ENCODE results near the gene PIF1. TPM values are rescaled to one million over a fixed set of nuclear protein-coding genes. Genes with fewer than 3 reads are reported as not detected.

The PIF1 gene
- total RNA-seq, 4 donors from 2014 or later: 0.42 to 5.9 (median 1.5) TPM

GRCh38 chr15:64859226-64859625 lies 33.8 kb upstream of the PIF1 start:
- no peak for DNase-seq (ENCODE audit: low spot score in 2 of 2)
- no peak overlapping the region for H3K27ac ChIP-seq
- H3K36me3 ChIP-seq: peaks cover 48% of the 10 kb centered on the region
- H3K27me3 ChIP-seq: no peaks in the 10 kb centered on the region
- 90% methylated on average over 2 of the region's 2 CpGs for WGBS
- H3K9me3 ChIP-seq: no peaks in the 10 kb centered on the region
- TF ChIP-seq POLR2A (IDR thresholded peaks at IDR 0.05): no peak
- no peak for TF ChIP-seq CTCF (IDR thresholded peaks at IDR 0.05)
- TF ChIP-seq EP300 (IDR thresholded peaks at IDR 0.05): no peak
- no peak for TF ChIP-seq POLR2AphosphoS5 (IDR thresholded peaks at IDR 0.05)
- peaks cover 44% of the 10 kb centered on the region for H3K4me1 ChIP-seq
- no peak overlapping the region for H3K4me3 ChIP-seq

GRCh38 chr15:64858021-64858575 lies 32.7 kb upstream of the PIF1 start:
- no peak for DNase-seq (ENCODE audit: low spot score in 2 of 2)
- peak overlapping the region; percentile 42 for H3K27ac ChIP-seq
- H3K9me3 ChIP-seq: no peaks in the 10 kb centered on the region
- no peak for TF ChIP-seq CTCF (IDR thresholded peaks at IDR 0.05)
- 48% methylated on average over 4 of the region's 6 CpGs for WGBS
- peaks cover 41% of the 10 kb centered on the region for H3K36me3 ChIP-seq
- no peak overlapping the region for H3K4me3 ChIP-seq
- H3K27me3 ChIP-seq: no peaks in the 10 kb centered on the region
- H3K4me1 ChIP-seq: peaks cover 54% of the 10 kb centered on the region

- peaks cover 54% of the 10 kb centered on the region for H3K4me1 ChIP-seq
- no peaks in the 10 kb centered on the region for H3K27me3 ChIP-seq
- 71% methylated on average over 4 of the region's 4 CpGs for WGBS
- no peak overlapping the region for H3K4me3 ChIP-seq
- peaks cover 38% of the 10 kb centered on the region for H3K36me3 ChIP-seq
- H3K9me3 ChIP-seq: no peaks in the 10 kb centered on the region
- no peak for DNase-seq (ENCODE audit: low spot score in 2 of 2)
- TF ChIP-seq EP300 (IDR thresholded peaks at IDR 0.05): no peak
- TF ChIP-seq CTCF (IDR thresholded peaks at IDR 0.05): no peak
- TF ChIP-seq POLR2A (IDR thresholded peaks at IDR 0.05): no peak
- no peak for TF ChIP-seq POLR2AphosphoS5 (IDR thresholded peaks at IDR 0.05)
- H3K27ac ChIP-seq: peak overlapping the region; percentile 73
These were observed 32.0 kb upstream of the PIF1 start for GRCh38 chr15:64857421-64857820.

- no peak for TF ChIP-seq POLR2A (IDR thresholded peaks at IDR 0.05)
- no peak for TF ChIP-seq EP300 (IDR thresholded peaks at IDR 0.05)
- TF ChIP-seq POLR2AphosphoS5 (IDR thresholded peaks at IDR 0.05): no peak
- no peak for TF ChIP-seq CTCF (IDR thresholded peaks at IDR 0.05)
- Histone ChIP-seq H3K27ac (peak overlapping the region; percentile 73), H3K4me1 (peaks cover 61% of the 10 kb centered on the region), H3K36me3 (peaks cover 29% of the 10 kb centered on the region), H3K9me3 (no peaks in the 10 kb centered on the region), H3K4me3 (no peak overlapping the region), H3K27me3 (no peaks in the 10 kb centered on the region)
- 59% methylated on average over 5 of the region's 5 CpGs for WGBS
- no peak for DNase-seq (ENCODE audit: low spot score in 2 of 2)
These were observed 31.1 kb upstream of the PIF1 start for GRCh38 chr15:64856429-64857145.

- no peaks in the 10 kb centered on the region for H3K9me3 ChIP-seq
- WGBS: 52% methylated on average over 2 of the region's 7 CpGs
- DNase-seq (ENCODE audit: low spot score in 2 of 2): no peak
- peak overlapping the region; percentile 25 for H3K27ac ChIP-seq
- H3K4me3 ChIP-seq: no peak overlapping the region
- no peak for TF ChIP-seq POLR2AphosphoS5 (IDR thresholded peaks at IDR 0.05)
- no peak for TF ChIP-seq POLR2A (IDR thresholded peaks at IDR 0.05)
- no peak for TF ChIP-seq EP300 (IDR thresholded peaks at IDR 0.05)
- TF ChIP-seq CTCF (IDR thresholded peaks at IDR 0.05): no peak
- H3K4me1 ChIP-seq: peaks cover 73% of the 10 kb centered on the region
- H3K36me3 ChIP-seq: peaks cover 22% of the 10 kb centered on the region
- no peaks in the 10 kb centered on the region for H3K27me3 ChIP-seq
These were observed 29.9 kb upstream of the PIF1 start for GRCh38 chr15:64855205-64855975.
